ENCODE data around the gene POU2F1. TPM values are rescaled to one million over a fixed set of nuclear protein-coding genes. Genes with fewer than 3 reads are reported as not detected.

Gene POU2F1
- total RNA-seq, 1 experiment from 2014 or later, result 24.5 TPM

- TF ChIP-seq ATF3 (IDR thresholded peaks at IDR 0.05), result no peak
- peak; percentile 99 for TF ChIP-seq RAD21 (IDR thresholded peaks at IDR 0.05; ENCODE audit: low read depth)
- TF ChIP-seq SP1 (IDR thresholded peaks at IDR 0.05; ENCODE audit: low read depth), result no peak; the same call in 1 of the 2 replicates
Measured at GRCh38 chr1:167442142-167442848, 221.6 kb downstream of the POU2F1 start (continued).

GRCh38 chr1:167442854-167443565, 222.3 kb downstream of the POU2F1 start:
- RAD21 ChIA-PET (ENCODE audit: low non-redundant PET in 1 of 2, low total read pairs in 2 of 2, uncharacterized antibody in 2 of 2, unreplicated experiment in 2 of 2), result no interaction called here
- no peak overlapping the region for H3K27ac ChIP-seq (ENCODE audit: low read depth, low read length)

More at GRCh38 chr1:167442854-167443565, 222.3 kb downstream of the POU2F1 start:
- ATAC-seq (no peak), DNase-seq (ENCODE audit: low read depth, low spot score) (no peak)
- no TSS peak for BruUV-seq (replicated peaks)
- no peak for TF ChIP-seq MAX (IDR thresholded peaks at IDR 0.05)
- TF ChIP-seq SP1 (IDR thresholded peaks at IDR 0.05; ENCODE audit: low read depth), result no peak
- no peak for TF ChIP-seq YY1 (IDR thresholded peaks at IDR 0.05; ENCODE audit: extremely low read depth, insufficient replicate concordance, low read depth, low read length)
- no peak for TF ChIP-seq ATF3 (IDR thresholded peaks at IDR 0.05)
- TF ChIP-seq CBX3 (IDR thresholded peaks at IDR 0.05; ENCODE audit: low read depth), result no peak
- no peaks in the 10 kb centered on the region for H3K9me2 ChIP-seq (ENCODE audit: insufficient read depth)
- intact Hi-C loops (cut with micrococcal nuclease), result loop anchor here (1.0 to 5.0 kb wide), 5 partner anchors 42 to 377 kb away; partner anchors contain the start of gene POU2F1
- H3K9me3 ChIP-seq (ENCODE audit: control insufficient read depth in 1 of 2, insufficient read depth in 1 of 2, low read depth in 1 of 2, low read length in 2 of 2), result no peaks in the 10 kb centered on the region
- no peaks in the 10 kb centered on the region for H3K36me3 ChIP-seq (ENCODE audit: control insufficient read depth in 1 of 2, insufficient read depth in 2 of 2, low read length in 2 of 2)
- no peaks in the 10 kb centered on the region for H4K20me1 ChIP-seq (ENCODE audit: insufficient read depth)
- no peak overlapping the region for H3K4me3 ChIP-seq (replicated peaks in 1 of 2; ENCODE audit: low read depth in 1 of 2, low read length in 2 of 2)
- no peak overlapping the region for H3K4me2 ChIP-seq (ENCODE audit: low read length)
- ChIA-PET POLR2A (no interaction called here), CTCF (interaction anchor here (1.4 kb wide), 1 partner anchor 175 kb away, joined by 4 read pairs; no protein-coding TSS in a partner anchor)
- no peak overlapping the region for H3K9ac ChIP-seq (ENCODE audit: low read length)
- peaks cover 0 to 23% of the 10 kb centered on the region in 2 experiments; a peak in 3 of 4 replicates for H3K4me1 ChIP-seq (ENCODE audit: control insufficient read depth in 1 of 2, insufficient read depth in 2 of 2, low read length in 2 of 2)
- H3K79me2 ChIP-seq (ENCODE audit: insufficient read depth, low read length), result no peaks in the 10 kb centered on the region
- no peaks in the 10 kb centered on the region for H3K27me3 ChIP-seq (ENCODE audit: insufficient read depth, low read length)
- H2AFZ ChIP-seq (ENCODE audit: low read depth, low read length, poor library complexity, severe bottlenecking), result no peak overlapping the region

Measured in HCT116 (cell line).